UCSD-AML1 (cell line): Measurements from ENCODE around the gene ST13.
"Not testable (repeated sequence)": the region's sequence is repeated elsewhere in the genome, so short reads cannot be mapped to it uniquely, and the experiment has no call there.

Experiments
- DNase-seq: peaks from one replicate; lab custom pipeline; 2025; ENCODE audit not compliant: unreplicated experiment; lab: John Stamatoyannopoulos, UW

Gene ST13

GRCh38 chr22:40844951-40845350 is 11.5 kb downstream of the ST13 start:
- DNase-seq = no peak

- DNase-seq = no peak
Observed at GRCh38 chr22:40838486-40838885, 18.0 kb downstream of the ST13 start.

GRCh38 chr22:40834619-40835018 is 21.8 kb downstream of the ST13 start:
- DNase-seq = no peak

- DNase-seq = no peak
Observed at GRCh38 chr22:40829131-40829530, 27.3 kb downstream of the ST13 start.

DNA sequence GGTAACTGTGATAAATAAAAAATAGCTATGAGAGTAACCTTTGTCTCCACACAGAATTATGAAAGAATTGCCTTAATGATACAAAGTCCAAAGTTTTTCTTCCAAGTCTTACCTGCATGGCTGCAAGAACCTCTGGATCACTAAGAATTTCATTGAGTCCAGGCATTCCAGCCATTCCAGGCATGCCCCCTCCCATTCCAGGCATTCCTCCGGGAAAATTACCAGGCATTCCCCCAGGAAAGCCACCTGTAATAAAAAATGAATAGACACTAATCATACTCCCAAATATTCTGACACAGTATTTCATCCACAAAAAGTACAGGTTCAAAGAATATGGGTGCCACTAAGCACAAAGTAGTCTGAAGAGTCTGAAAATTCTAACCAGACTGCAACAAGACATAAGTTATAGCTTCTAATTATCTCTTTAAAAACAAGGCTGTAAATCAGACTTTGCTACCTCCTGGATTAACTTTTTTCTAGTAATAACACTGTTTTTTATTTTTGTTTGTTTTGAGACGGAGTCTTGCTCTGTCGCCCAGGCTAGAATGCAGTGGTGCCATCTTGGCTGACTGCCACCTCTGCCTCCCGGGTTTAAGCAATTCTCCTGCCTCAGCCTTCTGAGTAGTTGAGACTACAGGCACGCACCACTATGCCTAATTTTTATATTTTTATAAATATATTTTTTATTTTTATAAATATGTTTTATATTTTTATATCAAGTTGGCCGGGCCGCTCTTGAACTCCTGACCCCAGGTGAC is 29.3 kb downstream of the ST13 start:
- no peak for DNase-seq

DNA sequence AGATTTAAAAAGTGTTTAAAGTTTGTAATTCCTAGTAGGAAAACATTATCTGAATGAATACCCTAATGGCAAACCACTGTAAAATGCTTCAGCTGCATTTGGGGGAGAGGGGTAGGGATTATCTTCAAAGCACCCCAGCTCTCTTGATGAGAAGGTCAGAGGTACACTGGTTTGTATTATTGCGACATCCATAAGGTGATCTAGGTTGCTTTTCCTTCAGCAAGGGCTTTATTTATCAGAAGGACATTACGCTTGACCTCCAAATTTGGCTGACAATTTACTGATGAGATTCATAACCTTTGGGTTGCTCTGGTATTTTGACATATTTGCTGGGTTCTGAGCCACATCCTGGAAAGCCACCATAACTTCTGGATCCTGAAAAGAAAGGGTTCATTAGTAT is 30.1 kb downstream of the ST13 start:
- DNase-seq = not testable (repeated sequence)

- no peak for DNase-seq
Observed at GRCh38 chr22:40823426-40823825, 33.0 kb downstream of the ST13 start.

DNA sequence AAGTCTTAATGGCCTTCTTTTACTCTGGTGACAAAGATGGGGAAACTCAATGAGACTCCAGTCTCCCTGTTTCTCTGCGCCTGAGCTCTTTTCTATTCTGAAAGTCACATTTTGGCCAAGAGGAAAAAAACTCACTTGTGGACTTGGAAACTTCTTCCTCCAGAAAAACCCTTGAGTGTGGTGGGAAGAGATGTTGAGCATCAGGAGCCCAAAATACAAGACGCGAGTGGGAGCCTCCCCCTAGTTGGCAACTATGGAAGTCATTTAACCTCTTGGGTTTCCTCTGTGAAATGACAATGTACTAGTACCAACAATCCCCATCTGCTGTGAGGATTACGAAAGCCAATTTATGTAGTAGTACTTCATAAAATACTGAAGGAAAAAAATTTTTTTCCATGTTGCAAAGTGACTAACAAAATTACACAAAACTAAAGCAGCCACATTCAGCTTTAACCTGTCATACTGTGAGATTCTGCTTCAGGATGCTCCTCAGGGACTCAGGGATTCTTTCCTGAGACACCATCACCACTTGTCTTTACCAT is 36.8 kb downstream of the ST13 start:
- DNase-seq = no peak

DNA sequence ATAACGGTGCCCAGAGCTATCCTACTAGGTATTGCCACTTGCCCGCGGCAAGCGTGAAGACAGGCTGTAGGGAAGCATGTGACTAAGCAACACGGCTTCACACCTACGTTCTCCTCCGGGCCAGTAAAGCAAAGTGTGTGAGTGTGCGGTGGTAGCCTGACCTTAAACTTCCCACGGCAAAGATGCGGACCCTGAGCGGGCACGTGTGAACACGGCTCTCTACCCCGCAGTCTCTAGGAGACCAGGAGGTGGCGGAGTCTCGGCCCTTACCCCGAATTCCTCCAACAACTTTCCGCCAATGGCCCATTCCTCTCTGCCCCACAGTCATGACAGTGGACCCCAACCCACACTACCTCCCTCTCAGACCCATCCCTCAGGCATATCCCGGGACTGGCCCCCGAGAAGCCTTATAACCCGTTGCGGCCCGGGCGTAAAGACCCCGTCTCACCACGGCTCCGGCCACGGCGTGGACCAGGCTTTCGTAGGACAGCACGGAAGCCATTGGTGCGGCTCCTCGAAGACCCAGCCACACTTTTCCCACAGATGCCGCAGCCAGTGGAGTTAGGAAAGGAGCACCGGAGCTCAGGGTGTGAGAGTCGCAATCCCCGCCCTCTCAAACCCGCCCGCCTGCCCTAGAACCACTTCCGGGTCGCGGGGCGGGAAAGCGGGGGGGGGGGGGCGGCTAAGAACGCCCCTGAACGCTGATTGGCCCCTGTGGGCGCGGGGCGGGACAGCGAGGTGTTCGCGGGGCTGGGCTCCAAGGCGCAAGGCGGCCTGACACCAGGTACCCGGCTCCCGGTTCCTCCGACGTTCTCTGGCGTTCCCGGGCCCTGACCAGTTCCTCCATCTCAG is 37.5 kb downstream of the ST13 start, which contains the start of gene SLC25A17:
Gene SLC25A17 (minus strand): TSS at position 600 of the 852 bp plus-strand sequence. CDS start 98 bp downstream, at position 502.
- peak; percentile 88 for DNase-seq

DNA sequence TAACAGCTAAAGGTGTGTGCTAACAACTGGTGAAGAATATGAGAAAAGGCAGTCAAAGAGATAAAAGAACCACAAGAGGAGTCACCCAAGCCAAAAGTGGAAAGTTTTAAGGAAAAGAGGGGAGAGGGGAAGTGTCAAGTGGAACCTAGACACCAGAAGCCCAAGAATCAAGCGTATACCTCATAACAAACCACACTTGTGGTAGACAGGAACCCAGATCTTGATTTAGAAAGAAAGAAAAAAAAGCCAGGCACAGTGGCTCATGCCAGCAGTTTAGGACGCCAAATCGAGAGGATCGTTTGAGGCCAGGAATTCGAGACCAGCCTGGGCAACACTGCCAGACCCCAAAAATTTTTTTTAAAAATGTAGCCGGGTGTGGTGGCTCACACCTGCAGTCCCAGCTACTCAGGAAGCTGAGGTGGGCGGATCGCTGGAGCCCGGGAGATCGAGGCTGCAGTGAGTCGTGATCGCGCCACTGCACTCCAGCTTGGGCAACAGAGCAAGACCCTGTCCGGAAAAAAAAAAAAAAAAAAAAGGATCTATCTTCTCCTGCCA is 38.2 kb downstream of the ST13 start:
- no peak for DNase-seq

DNA sequence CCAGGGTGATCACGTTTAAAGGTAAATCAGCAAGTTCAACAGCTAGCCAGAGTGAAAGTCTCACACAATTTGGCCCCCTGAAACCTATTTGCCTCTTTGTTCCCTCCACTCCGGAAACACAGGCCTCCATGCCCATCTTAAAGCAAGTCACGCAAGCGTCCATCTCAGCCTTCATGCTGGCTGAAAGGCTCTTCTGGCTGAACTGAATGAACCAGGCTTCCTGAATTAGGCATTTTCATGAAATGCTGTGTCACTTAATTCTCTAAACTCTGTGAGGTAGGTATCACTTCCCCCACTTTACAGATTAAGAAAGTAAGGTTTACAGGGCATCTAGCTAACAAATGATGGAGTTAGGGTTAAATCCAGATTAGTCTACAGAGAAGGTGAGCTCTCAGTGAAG is 38.7 kb downstream of the ST13 start:
- no peak for DNase-seq

DNA sequence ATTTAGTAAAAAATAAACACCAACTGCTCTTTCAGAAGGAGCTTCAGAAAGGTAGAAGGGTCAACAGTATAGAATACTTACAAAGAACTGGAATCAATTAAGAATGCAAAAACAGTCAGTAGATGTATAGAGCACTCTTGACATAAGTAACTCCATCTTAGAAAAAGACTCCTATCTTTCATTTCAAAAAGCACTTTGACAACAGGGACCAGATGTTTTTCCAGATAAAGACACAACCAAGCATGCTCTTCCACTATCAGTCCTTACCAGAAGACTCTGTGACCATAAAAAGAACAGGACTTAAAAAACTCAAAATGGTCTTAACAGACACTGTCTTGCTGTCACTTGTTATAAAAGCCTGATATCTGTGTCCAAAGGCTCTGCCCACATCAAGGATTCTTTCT is 42.5 kb downstream of the ST13 start:
- DNase-seq = no peak

DNA sequence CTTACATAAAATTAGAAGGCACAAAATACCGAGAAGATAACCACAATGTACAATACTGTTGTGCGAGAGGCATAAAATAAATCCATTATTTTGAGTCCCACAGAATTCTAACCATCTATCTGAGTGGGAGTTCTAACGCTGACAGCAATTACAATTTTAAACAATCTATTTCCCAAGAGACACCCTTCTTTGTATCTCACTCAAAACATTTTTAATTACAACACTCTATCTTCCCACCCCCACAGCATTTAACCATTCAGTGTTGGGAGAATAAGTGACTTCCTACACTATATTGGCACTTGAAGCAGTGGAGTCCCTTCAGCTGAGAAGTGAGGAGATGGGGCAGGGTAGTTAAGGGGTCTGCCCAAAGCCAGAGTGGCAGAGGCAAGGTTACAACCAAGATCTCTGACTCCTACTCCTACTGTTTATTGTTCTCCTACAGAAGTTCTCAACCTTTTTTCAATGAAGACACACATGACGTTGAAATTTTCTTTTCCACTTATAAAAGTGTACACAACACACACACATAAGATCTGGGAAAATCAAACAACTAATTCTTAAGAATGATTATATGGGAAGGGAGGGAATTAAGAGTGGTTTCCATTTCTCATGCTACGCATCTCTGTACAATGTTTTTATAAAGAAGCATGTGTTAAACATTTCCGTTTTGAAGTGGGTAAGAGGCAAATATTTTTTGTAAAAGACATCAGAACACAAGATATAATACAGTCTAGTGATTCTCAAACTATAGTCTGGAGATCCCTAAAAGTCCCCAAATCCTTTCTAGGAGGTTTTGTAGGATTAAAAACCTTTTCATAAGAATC is 48.2 kb downstream of the ST13 start:
- DNase-seq = no peak

DNA sequence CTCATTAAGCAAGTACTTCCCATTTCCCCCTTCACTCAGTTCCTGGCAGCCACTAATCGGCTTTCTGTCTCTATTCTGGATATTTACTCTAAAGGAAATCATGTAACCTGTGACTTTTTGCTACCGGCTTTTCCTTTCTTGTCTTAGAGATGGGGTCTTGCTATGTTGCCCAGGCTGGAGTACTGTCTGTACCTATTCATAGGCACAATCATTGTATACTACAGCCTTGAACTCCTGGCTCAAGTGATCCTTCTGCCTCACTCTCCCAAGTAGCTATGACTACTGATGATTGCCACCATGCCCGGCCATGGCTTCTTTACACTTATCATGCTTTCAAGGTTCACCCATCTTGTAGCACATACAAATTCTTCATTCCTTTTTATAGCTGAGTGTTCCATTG is 49.7 kb downstream of the ST13 start:
- no peak for DNase-seq

- DNase-seq = no peak
Observed at GRCh38 chr22:40805699-40806203, 50.7 kb downstream of the ST13 start.

GRCh38 chr22:40805239-40805638 is 51.2 kb downstream of the ST13 start:
- no peak for DNase-seq

DNA sequence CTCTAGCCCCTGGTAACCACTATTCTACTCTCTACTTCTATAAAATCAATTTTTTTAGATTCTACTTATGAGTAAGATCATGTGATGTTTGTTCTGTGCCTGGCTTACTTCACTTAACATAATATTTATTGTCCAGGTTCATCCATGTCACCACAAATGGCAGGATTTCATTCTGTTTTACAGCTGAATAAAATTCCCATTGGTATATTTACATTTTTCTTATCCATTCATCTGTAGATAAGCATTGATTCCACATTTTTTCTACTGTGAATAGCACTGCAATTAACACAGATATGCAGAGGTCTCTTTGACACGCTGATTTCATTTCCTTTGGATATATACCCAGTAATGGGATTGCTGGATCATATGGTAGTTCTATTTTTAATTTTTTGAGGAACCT is 53.1 kb downstream of the ST13 start:
- no peak for DNase-seq

DNA sequence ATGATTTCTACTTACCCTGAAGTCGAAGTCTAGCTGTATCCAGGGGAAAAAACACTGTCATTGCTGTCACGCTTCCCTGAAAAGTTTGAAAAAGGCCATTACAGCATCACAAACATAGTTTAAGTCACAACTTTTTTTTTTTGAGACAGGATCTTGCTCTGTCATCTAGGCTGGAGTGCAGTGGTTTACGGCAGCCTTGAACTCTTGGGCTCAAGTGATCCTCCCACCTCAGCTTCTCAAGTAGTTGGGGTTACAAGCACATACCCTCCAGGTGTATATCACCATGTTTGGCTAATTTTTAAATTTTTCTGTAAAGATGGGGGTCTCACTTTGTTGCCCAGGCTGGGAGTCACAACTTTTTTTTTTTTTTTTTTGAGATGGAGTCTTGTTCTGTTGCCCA is 57.4 kb downstream of the ST13 start:
- DNase-seq = no peak

DNA sequence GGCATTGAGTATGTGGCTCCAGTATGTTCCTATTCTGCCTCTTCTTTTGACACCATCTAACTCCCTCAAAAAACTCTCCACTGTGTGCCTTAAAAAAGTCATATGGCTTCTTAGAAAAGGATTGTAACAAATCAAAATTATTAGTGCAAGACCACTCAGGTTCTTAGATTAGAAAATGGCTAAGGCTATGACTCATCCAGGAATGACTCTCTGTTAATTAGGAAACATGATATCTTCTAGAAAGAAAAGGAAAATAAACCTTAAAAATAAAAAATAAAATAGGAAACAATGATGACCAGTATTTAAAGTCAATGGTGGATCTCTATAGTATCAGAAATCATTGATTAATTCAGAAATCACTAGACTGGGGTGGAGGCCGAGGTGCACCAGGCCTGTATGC is 59.0 kb downstream of the ST13 start:
- no peak for DNase-seq

DNA sequence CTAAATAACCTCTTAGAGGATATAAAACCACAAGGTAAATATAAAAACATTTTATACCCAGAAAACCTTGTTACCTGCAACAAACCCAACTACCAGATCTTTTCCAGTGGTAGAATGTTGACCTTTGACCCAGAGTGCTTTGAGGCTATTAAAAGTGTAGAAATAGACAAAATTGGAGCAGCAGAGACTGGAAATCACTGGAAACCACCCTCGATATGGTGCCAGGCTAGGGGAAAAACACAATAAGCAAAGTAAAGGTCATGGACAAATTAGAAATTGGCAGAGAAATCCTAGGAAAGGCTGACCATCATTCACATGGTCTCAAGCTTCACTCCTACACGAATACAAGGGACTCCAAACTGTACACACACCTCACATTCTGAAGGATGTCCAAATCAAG is 64.0 kb downstream of the ST13 start:
- no peak for DNase-seq

DNA sequence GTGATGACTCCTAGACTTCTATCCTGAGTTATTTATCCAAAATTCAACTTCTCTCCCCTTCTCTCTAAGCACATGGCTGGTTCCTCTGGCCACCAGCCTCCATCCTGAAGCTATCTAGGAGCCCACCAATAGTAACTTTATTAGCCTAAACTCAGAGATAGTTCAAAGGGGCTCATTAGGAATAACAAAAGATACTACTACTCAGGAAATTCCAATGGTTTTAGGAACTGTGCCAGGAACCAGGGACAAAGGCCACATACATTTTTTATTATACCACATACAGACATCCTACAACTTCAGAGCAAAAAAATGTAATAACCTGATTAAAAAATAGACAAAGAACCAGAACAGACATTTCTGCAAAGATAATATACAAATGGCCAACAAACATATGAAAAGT is 65.2 kb downstream of the ST13 start:
- DNase-seq = no peak
